ENCODE measurements around the gene CLPX.
"Not testable (repeated sequence)": the region's sequence is repeated elsewhere in the genome, so short reads cannot be mapped to it uniquely, and the experiment has no call there.

The CLPX gene

DNA sequence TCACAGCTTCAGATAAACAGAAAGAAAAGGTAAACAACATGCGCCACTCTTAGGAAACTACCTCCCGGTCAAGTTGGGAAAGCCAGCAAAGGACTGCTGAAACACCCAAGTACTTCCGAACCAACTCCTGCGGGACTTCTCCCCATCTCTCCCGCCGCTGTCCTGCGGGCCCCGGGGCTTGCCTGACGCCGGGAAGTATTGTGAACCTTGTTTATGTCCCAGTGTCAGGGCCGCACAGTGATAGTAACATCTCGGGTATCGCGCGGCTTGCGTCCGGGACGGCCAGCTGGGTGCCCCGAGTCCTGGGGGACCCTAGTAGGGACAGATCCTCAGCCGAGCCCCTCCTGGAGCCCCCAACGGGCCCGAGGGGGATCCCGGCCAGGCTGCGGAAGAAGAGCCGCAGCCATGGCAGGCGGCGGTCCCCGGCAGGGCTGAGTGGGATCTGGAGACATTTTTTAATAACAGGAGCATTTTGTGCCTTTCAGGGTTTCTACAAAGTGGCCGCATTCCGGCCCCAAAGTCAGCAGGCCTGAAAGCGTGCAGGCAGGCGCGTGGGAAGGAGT, 756 bp downstream of the CLPX start:
- peak; percentile 73 for DNase-seq (ENCODE audit: extremely low read depth, insufficient read length)
- no peaks in the 10 kb centered on the region for H3K27me3 ChIP-seq (replicated peaks; ENCODE audit: control insufficient read depth, insufficient read depth, low read length)
- TF ChIP-seq, protein P1, sequence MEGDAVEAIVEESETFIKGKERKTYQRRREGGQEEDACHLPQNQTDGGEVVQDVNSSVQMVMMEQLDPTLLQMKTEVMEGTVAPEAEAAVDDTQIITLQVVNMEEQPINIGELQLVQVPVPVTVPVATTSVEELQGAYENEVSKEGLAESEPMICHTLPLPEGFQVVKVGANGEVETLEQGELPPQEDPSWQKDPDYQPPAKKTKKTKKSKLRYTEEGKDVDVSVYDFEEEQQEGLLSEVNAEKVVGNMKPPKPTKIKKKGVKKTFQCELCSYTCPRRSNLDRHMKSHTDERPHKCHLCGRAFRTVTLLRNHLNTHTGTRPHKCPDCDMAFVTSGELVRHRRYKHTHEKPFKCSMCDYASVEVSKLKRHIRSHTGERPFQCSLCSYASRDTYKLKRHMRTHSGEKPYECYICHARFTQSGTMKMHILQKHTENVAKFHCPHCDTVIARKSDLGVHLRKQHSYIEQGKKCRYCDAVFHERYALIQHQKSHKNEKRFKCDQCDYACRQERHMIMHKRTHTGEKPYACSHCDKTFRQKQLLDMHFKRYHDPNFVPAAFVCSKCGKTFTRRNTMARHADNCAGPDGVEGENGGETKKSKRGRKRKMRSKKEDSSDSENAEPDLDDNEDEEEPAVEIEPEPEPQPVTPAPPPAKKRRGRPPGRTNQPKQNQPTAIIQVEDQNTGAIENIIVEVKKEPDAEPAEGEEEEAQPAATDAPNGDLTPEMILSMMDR (IDR thresholded peaks at IDR 0.05; ENCODE audit: insufficient read depth, low read length, poor library complexity, severe bottlenecking): no peak
- no peaks in the 10 kb centered on the region for H3K36me3 ChIP-seq (ENCODE audit: control insufficient read depth, insufficient read depth, low read length)
- peak overlapping the region; percentile 99 for H3K4me3 ChIP-seq (replicated peaks; ENCODE audit: low read depth, low read length)

DNA sequence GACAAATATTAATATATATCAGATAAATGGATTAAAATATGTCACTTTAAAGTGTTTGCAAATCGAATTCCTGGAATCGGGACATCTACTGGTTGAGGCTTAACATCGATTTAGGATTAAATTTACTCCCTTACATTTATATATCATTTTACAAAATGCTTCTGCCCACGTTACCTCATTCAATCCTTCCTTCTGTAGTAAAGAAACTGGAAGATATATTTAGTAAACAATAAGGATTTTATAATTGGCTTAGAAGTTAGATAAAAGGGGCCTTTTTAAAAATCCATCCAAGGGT, 1.3 kb downstream of the CLPX start:
- H3K27me3 ChIP-seq (replicated peaks; ENCODE audit: control insufficient read depth, insufficient read depth, low read length): no peaks in the 10 kb centered on the region
- TF ChIP-seq, protein P1 (IDR thresholded peaks at IDR 0.05; ENCODE audit: insufficient read depth, low read length, poor library complexity, severe bottlenecking): no peak
- no peaks in the 10 kb centered on the region; the same call in 1 of the 2 replicates for H3K36me3 ChIP-seq (ENCODE audit: control insufficient read depth, insufficient read depth, low read length)
- DNase-seq (ENCODE audit: extremely low read depth, insufficient read length): no peak
- H3K4me3 ChIP-seq (replicated peaks; ENCODE audit: low read depth, low read length): peak overlapping the region; percentile 99

DNA sequence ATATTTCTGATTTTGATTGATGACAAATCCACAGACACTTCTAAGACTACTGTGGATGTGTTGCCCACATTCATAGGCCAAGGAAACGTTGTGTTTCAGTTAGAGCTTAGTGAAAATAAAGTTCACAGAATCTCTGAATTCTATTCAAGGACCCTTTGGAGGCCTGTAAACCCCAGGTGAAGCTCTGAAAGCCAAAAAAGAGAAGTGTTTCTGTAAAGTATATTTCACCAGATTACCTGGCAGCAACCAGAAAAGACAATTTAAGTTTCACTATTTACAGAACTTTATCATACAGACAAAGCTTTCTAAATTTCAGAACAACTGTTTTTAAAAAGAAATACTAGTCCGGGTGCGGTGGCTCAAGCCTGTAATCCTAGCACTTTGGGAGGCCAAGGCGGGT, 2.6 kb downstream of the CLPX start:
- H3K4me3 ChIP-seq (replicated peaks; ENCODE audit: low read depth, low read length): peak overlapping the region; percentile 99
- peak; percentile 31 for DNase-seq (ENCODE audit: extremely low read depth, insufficient read length)

DNA sequence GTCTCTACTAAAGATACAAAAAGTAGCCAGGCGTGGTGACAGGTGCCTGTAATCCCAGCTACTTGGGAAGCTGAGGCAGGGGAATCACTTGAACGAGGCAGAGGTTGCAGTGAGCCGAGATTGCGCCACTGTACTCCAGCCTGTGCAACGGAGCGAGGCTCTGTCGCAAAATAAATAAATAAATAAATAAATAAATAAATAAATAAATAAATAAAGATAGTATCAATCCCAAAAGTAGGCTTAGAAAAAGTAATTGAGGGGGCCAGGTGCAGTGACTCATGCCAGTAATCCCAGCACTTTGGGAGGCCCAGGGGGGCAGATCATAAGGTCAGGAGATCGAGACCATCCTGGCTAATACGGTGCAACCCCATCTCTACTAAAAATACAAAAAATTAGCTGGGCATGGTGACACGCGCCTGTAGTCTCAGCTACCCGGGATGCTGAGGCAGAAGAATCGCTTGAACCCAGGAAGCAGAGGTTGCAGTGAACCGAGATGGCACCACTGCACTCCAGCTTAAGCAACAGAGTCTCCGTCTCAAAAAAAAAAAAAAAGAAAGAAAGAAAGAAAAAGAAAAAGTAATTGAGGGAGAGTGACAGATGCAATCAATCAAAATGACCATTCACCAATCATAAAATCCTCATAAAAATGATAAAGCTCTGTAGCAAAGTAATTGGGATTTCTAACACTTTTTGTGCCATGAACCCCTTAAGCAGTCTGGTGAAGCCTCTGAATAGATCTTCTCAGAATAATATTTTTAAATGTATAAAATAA, 3.4 kb downstream of the CLPX start:
- not testable (repeated sequence) for H3K36me3 ChIP-seq (ENCODE audit: control insufficient read depth, insufficient read depth, low read length); H3K27me3 ChIP-seq (replicated peaks; ENCODE audit: control insufficient read depth, insufficient read depth, low read length); DNase-seq (ENCODE audit: extremely low read depth, insufficient read length); H3K4me3 ChIP-seq (replicated peaks; ENCODE audit: low read depth, low read length)

More for the DNA sequence above, 2.6 kb downstream of the CLPX start:
- H3K36me3 ChIP-seq (ENCODE audit: control insufficient read depth, insufficient read depth, low read length): no peaks in the 10 kb centered on the region; the same call in none of the 2 replicates
- TF ChIP-seq, protein P1 (IDR thresholded peaks at IDR 0.05; ENCODE audit: insufficient read depth, low read length, poor library complexity, severe bottlenecking): no peak
- no peaks in the 10 kb centered on the region for H3K27me3 ChIP-seq (replicated peaks; ENCODE audit: control insufficient read depth, insufficient read depth, low read length)

DNA sequence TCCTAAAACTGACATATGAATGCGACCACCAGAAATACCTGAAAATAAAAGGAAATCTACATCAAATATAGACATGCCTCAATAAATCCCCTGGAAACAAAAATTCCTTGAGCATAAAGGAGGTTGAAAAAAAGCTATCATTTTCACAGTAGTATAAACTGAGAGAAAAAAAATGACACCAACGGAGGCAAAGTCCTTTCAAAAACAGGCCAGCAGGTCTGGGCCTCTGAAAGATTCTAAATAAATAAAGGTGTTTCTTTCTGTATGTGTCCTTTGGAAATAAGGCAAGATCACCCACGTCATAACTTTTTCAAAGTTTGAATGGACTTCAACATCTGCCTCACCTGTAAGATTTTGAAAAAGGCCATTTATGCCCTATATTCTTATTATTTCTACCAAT, 5.0 kb downstream of the CLPX start:
- H3K36me3 ChIP-seq (ENCODE audit: control insufficient read depth, insufficient read depth, low read length): peaks cover 4% of the 10 kb centered on the region
- no peaks in the 10 kb centered on the region for H3K27me3 ChIP-seq (replicated peaks; ENCODE audit: control insufficient read depth, insufficient read depth, low read length)
- no peak for DNase-seq (ENCODE audit: extremely low read depth, insufficient read length)
- H3K4me3 ChIP-seq (replicated peaks; ENCODE audit: low read depth, low read length): no peak overlapping the region
- TF ChIP-seq, protein P1 (IDR thresholded peaks at IDR 0.05; ENCODE audit: insufficient read depth, low read length, poor library complexity, severe bottlenecking): no peak

DNA sequence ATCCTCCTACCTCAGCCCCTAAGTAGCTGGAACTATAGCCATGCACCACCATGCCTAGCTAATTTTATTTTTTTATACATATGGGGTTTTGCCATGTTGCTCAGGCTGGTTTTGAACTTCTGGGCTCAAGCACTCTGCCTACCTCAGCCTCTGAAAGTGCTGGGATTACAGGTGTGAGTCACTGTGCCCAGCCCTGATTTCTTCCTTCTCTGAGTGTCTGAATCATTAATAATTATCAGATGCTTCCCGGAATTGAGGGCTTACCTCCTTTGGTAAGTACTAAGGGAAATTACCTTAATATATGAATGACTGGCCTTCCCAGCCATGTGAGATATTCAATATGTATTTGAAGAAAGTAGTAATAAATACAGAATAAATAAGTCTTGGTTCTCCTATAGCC, 7.2 kb downstream of the CLPX start:
- H3K36me3 ChIP-seq (ENCODE audit: control insufficient read depth, insufficient read depth, low read length): peaks cover 6% of the 10 kb centered on the region
- no peak overlapping the region for H3K4me3 ChIP-seq (replicated peaks; ENCODE audit: low read depth, low read length)
- TF ChIP-seq, protein P1 (IDR thresholded peaks at IDR 0.05; ENCODE audit: insufficient read depth, low read length, poor library complexity, severe bottlenecking): no peak
- DNase-seq (ENCODE audit: extremely low read depth, insufficient read length): no peak
- no peaks in the 10 kb centered on the region for H3K27me3 ChIP-seq (replicated peaks; ENCODE audit: control insufficient read depth, insufficient read depth, low read length)

Measured in GM06990 (cell line).